ENCODE results near the gene AFMID. TPM values are rescaled to one million over a fixed set of nuclear protein-coding genes. Genes with fewer than 3 reads are reported as not detected.
"Not testable (repeated sequence)": the region's sequence is repeated elsewhere in the genome, so short reads cannot be mapped to it uniquely, and the experiment has no call there.

The AFMID gene
- total RNA-seq, 1 experiment from 2014 or later = 22.2 TPM

- DNase-seq (ENCODE audit: unreplicated experiment) = peak; percentile 72
- Mint-ChIP-seq H3K36me3 (ENCODE audit: insufficient read depth, unreplicated experiment) (peaks cover 11% of the 10 kb centered on the region), H3K27ac (ENCODE audit: low read depth, unreplicated experiment) (peak within 1 kb of the TSS; percentile 39), H3K4me1 (ENCODE audit: insufficient read depth, unreplicated experiment) (no peaks in the 10 kb centered on the region), H3K4me3 (ENCODE audit: unreplicated experiment) (peak within 1 kb of the TSS; percentile 65), H3K27me3 (ENCODE audit: insufficient read depth, unreplicated experiment) (no peaks in the 10 kb centered on the region), H3K9me3 (ENCODE audit: unreplicated experiment) (no peaks in the 10 kb centered on the region)
- no peak for TF ChIP-seq CTCF (IDR thresholded peaks at IDR 0.05; ENCODE audit: unreplicated experiment)
- intact Hi-C loops (cut with micrococcal nuclease) = no loop called here
- ChIA-PET POLR2A (interaction anchor here (1.2 to 1.6 kb wide), 2 partner anchors 24 to 27 kb away, joined by 3 to 12 read pairs; no protein-coding TSS in a partner anchor), CTCF (interaction anchor here (1.4 kb wide), 1 partner anchor 55 kb away, joined by 4 read pairs; no protein-coding TSS in a partner anchor)
- no TSS peak for BruUV-seq (replicated peaks)
These were observed 18.8 kb upstream of the AFMID start, which contains the start of gene SYNGR2 for GRCh38 chr17:78168242-78168902. Gene SYNGR2, plus strand, starts transcription at chr17:78168581. Its CDS starts 36 bp downstream, at chr17:78168617.

DNA sequence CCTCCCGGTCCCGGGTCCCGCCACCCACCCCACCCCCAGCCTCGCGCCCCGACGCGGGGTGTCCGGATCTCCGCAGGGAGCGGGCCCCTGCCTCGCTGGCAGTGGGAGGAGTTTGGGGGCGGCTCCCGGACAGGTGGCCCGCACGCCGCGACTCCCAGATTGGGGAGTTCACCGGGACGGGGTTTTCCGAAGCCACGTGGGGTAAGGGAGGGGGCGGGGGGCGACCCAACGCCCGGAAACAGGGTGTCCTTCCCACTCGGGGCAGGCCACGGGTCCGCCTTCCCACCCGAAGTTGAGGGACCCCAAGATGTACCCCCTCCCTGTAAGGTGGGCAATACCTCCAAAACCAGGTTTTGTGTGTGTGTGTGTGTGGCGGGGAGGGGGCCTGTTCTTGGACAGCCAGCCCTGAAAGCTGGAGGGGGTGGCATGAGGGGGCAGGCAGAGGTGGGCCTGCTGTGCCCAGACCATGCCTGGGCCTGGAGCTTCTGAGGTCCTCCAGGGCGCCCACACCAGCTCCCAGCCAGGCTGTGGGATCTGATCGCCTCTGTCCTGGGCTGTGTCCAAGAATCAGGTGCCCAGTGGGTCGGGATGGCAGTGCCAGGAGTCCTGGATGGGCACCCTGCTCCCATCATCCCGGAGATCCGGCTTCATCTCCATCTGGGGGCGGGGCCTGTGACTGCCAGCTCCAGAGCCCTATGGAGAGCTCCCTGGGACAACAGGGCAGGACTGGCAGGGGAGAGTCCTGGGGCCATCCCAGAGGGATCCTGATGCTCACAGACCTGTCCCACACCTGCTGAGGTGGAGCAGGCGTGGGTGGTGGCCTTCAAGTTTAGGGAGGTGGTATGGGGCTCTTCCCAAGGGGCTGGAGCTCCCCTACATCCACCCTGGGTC, 18.0 kb upstream of the AFMID start:
- intact Hi-C loops (cut with micrococcal nuclease) = no loop called here
- DNase-seq (ENCODE audit: unreplicated experiment) = peak; percentile 78
- ChIA-PET POLR2A (interaction anchor here (0.6 to 1.6 kb wide), 7 partner anchors 18 to 45 kb away, joined by 3 to 12 read pairs (median 4); partner anchors contain the start of genes AFMID, BIRC5, TK1 and TMC6), CTCF (interaction anchor here (0.9 to 1.4 kb wide), 3 partner anchors 27 to 82 kb away, joined by 3 to 4 read pairs (median 3); no protein-coding TSS in a partner anchor)
- peak overlapping the region; percentile 65 for H3K4me3 Mint-ChIP-seq (ENCODE audit: unreplicated experiment)
- no peaks in the 10 kb centered on the region for H3K27me3 Mint-ChIP-seq (ENCODE audit: insufficient read depth, unreplicated experiment)
- H3K9me3 Mint-ChIP-seq (ENCODE audit: unreplicated experiment) = no peaks in the 10 kb centered on the region
- peaks cover 12% of the 10 kb centered on the region for H3K36me3 Mint-ChIP-seq (ENCODE audit: insufficient read depth, unreplicated experiment)
- no TSS peak for BruUV-seq (replicated peaks)
- peak overlapping the region; percentile 23 for H3K27ac Mint-ChIP-seq (ENCODE audit: low read depth, unreplicated experiment)
- peaks cover 6% of the 10 kb centered on the region for H3K4me1 Mint-ChIP-seq (ENCODE audit: insufficient read depth, unreplicated experiment)
- no peak for TF ChIP-seq CTCF (IDR thresholded peaks at IDR 0.05; ENCODE audit: unreplicated experiment)

DNA sequence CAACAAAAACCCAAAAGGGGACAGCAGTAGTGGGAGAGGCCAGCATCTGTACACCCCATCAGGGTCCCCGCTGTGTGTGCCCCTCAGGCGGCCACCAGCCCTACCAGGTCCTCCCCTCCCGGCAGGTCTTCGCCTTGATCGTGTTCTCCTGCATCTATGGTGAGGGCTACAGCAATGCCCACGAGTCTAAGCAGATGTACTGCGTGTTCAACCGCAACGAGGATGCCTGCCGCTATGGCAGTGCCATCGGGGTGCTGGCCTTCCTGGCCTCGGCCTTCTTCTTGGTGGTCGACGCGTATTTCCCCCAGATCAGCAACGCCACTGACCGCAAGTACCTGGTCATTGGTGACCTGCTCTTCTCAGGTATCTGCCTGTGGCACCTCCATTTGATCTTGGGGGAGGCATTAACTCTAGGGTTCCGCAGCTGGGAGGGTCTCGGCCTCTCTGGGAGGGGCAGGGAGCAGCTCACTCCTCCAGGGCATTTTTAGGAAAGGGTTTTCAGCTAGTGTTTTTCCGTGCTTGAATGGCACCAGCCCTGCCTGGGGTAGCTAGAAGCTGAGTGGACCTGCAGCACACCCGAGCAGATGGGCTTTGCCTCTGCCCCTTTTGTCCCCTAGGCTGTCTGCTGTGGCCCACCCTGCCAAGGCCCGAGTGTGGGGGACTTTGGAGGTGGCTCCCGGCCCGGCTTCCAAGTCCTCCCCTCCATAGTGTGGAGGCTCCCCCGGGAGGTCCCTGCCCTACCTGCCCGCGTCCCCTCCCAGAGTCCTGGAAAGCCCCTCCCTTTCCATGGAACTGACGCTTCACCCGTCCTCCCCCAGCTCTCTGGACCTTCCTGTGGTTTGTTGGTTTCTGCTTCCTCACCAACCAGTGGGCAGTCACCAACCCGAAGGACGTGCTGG, 16.2 kb upstream of the AFMID start:
- no peak for TF ChIP-seq CTCF (IDR thresholded peaks at IDR 0.05; ENCODE audit: unreplicated experiment)
- POLR2A ChIA-PET = interaction anchor here (1.1 kb wide), 2 partner anchors 17 to 29 kb away, joined by 3 to 5 read pairs; no protein-coding TSS in a partner anchor
- no peaks in the 10 kb centered on the region for H3K9me3 Mint-ChIP-seq (ENCODE audit: unreplicated experiment)
- peaks cover 11% of the 10 kb centered on the region for H3K4me1 Mint-ChIP-seq (ENCODE audit: insufficient read depth, unreplicated experiment)
- no peaks in the 10 kb centered on the region for H3K27me3 Mint-ChIP-seq (ENCODE audit: insufficient read depth, unreplicated experiment)
- DNase-seq (ENCODE audit: unreplicated experiment) = no peak
- H3K36me3 Mint-ChIP-seq (ENCODE audit: insufficient read depth, unreplicated experiment) = peaks cover 18% of the 10 kb centered on the region
- no TSS peak for BruUV-seq (replicated peaks)
- no peak overlapping the region for H3K27ac Mint-ChIP-seq (ENCODE audit: low read depth, unreplicated experiment)
- intact Hi-C loops (cut with micrococcal nuclease) = no loop called here
- CTCF ChIA-PET = interaction anchor here (0.6 kb wide), 1 partner anchor 10 kb away, joined by 3 read pairs; no protein-coding TSS in a partner anchor
- H3K4me3 Mint-ChIP-seq (ENCODE audit: unreplicated experiment) = no peak overlapping the region

GRCh38 chr17:78171591-78172248, 15.4 kb upstream of the AFMID start:
- H3K27me3 Mint-ChIP-seq (ENCODE audit: insufficient read depth, unreplicated experiment); H3K4me3 Mint-ChIP-seq (ENCODE audit: unreplicated experiment); intact Hi-C loops (cut with micrococcal nuclease); DNase-seq (ENCODE audit: unreplicated experiment); H3K27ac Mint-ChIP-seq (ENCODE audit: low read depth, unreplicated experiment); H3K9me3 Mint-ChIP-seq (ENCODE audit: unreplicated experiment); BruUV-seq (replicated peaks): not testable (repeated sequence)
- ChIA-PET CTCF (interaction anchor here (0.8 kb wide), 1 partner anchor 58 kb away, joined by 3 read pairs; no protein-coding TSS in a partner anchor), POLR2A (interaction anchor here (1.1 kb wide), 2 partner anchors 16 to 30 kb away, joined by 3 to 5 read pairs; no protein-coding TSS in a partner anchor)
- peaks cover 18% of the 10 kb centered on the region for H3K36me3 Mint-ChIP-seq (ENCODE audit: insufficient read depth, unreplicated experiment)
- H3K4me1 Mint-ChIP-seq (ENCODE audit: insufficient read depth, unreplicated experiment) = peaks cover 11% of the 10 kb centered on the region
